A549 (cell line): ENCODE measurements around the gene CDC5L. TPM values are rescaled to one million over a fixed set of nuclear protein-coding genes. Genes with fewer than 3 reads are reported as not detected.

ENCODE experiments used
- ATAC-seq, 2 experiments: fragments of 200-7000 bp in 1 of 2; fragments of >200 bp in 1 of 2; cut with Nextera tagmentation in 1 of 2; cut with Tn5 transposase in 1 of 2; 3 replicates each; pipeline versions ENCODE4 v1.8.0 to v1.9.1; 2018 to 2020; ENCODE audit warnings: mild to moderate bottlenecking in 1 of 2, moderate library complexity in 1 of 2
- CTCF ChIA-PET: fragments of 300-600 bp; sonication (Branson Sonifier 250); formaldehyde crosslinking; extraction: SDS; loops from one replicate; lab custom pipeline; 2021; ENCODE audit warnings: antibody characterized with exemption, inconsistent platforms; lab: Yijun Ruan, JAX
- POLR2A ChIA-PET: fragments of 350-600 bp; formaldehyde crosslinking; extraction: SDS; loops from one replicate; lab custom pipeline; 2021; ENCODE audit warnings: antibody characterized with exemption, inconsistent platforms; lab: Yijun Ruan, JAX
- DNase-seq, 2 experiments: peaks; one replicate each; pipeline versions ENCODE4 v3.0.0 to v3.0.0-alpha.2; 2011 to 2016; ENCODE audit warnings: low read depth in 1 of 2, low spot score in 1 of 2
- FAIRE-seq: peaks from 2 replicates; lab custom pipeline; 2011; peaks lifted over from hg19 to GRCh38; lab: Jason Lieb, UNC
- H3K27ac ChIP-seq, 2 experiments: fragments of >200 bp; sonication (Bioruptor Twin); formaldehyde crosslinking; 3 replicates each; pipeline ENCODE4 v1.5.1; 2016 to 2017
- H3K4me1 ChIP-seq: fragments of >200 bp; sonication (Bioruptor Twin); formaldehyde crosslinking; 3 replicates; pipeline ENCODE4 v1.6.1; 2016
- H3K4me2 ChIP-seq: fragments of >200 bp; sonication (Bioruptor Twin); formaldehyde crosslinking; 3 replicates; pipeline ENCODE4 v1.6.1; 2016
- H3K4me3 ChIP-seq: fragments of >200 bp; sonication (Bioruptor Twin); formaldehyde crosslinking; 3 replicates; pipeline ENCODE4 v1.5.1; 2016
- H3K9me3 ChIP-seq: fragments of >200 bp; sonication (Bioruptor Twin); formaldehyde crosslinking; 3 replicates; pipeline ENCODE4 v1.6.1; 2016
- CHD2 ChIP-seq: fragments of 150-350 bp; IDR thresholded peaks from 2 replicates; pipeline ENCODE4 v1.6.1; 2014; ENCODE audit warnings: low read length; ENCODE audit not compliant: partially characterized antibody
- CHD4 ChIP-seq: fragments of 200-600 bp; sonication (generic); IDR thresholded peaks from 2 replicates; pipeline ENCODE4 v1.6.1; 2016; ENCODE audit warnings: antibody characterized with exemption, mild to moderate bottlenecking, borderline replicate concordance
- CTCF ChIP-seq: fragments of >200 bp; sonication (Bioruptor Twin); formaldehyde crosslinking; IDR thresholded peaks from 3 replicates; pipeline ENCODE4 v1.5.1; 2016
- EHF ChIP-seq: fragments of 250-450 bp; sonication (Bioruptor Pico); IDR thresholded peaks from 2 replicates; pipeline ENCODE4 v1.5.0; 2020; ENCODE audit warnings: mild to moderate bottlenecking
- EHMT2 ChIP-seq: fragments of 200-600 bp; sonication (generic); IDR thresholded peaks from 2 replicates; pipeline ENCODE4 v1.6.1; 2016; ENCODE audit warnings: antibody characterized with exemption, low read depth, mild to moderate bottlenecking, moderate library complexity
- ELK1 ChIP-seq: fragments of 150-350 bp; IDR thresholded peaks from 2 replicates; pipeline ENCODE4 v1.6.1; 2014; ENCODE audit warnings: low read depth, mild to moderate bottlenecking, low read length
- ESRRA ChIP-seq: fragments of 150-350 bp; IDR thresholded peaks from 2 replicates; pipeline ENCODE4 v1.6.1; 2014; ENCODE audit warnings: mild to moderate bottlenecking, low read length, borderline replicate concordance
- FOSL2 ChIP-seq, 2 experiments: fragments of 450-650 bp in 1 of 2; fragments of >200 bp in 1 of 2; sonication (Bioruptor Twin) in 1 of 2; formaldehyde crosslinking; IDR thresholded peaks; 2 replicates each; pipeline versions ENCODE4 v1.5.0 to v1.6.1; 2016 to 2020; ENCODE audit warnings: mild to moderate bottlenecking in 1 of 2, moderate library complexity in 1 of 2
- GATA3 ChIP-seq: IDR thresholded peaks from 2 replicates; pipeline ENCODE4 v1.6.1; 2012; ENCODE audit warnings: borderline replicate concordance
- HDAC2 ChIP-seq: fragments of 200-600 bp; sonication (generic); IDR thresholded peaks from 2 replicates; pipeline ENCODE4 v1.6.1; 2016
- HES2 ChIP-seq: fragments of >200 bp; sonication (Bioruptor Twin); formaldehyde crosslinking; IDR thresholded peaks from 2 replicates; pipeline ENCODE4 v1.6.1; 2016
- HEYL ChIP-seq: fragments of 250-450 bp; sonication (Bioruptor Pico); IDR thresholded peaks from 2 replicates; pipeline ENCODE4 v1.8.0; 2021; ENCODE audit warnings: mild to moderate bottlenecking, moderate library complexity
- JUNB ChIP-seq: fragments of >200 bp; sonication (Bioruptor Twin); formaldehyde crosslinking; IDR thresholded peaks from 2 replicates; pipeline ENCODE4 v1.6.1; 2016
- MAFK ChIP-seq: fragments of 450-650 bp; IDR thresholded peaks from 2 replicates; pipeline ENCODE4 v1.6.1; 2014; ENCODE audit not compliant: partially characterized antibody
- NFE2L2 ChIP-seq: fragments of 150-350 bp; conservative IDR thresholded peaks from 2 replicates; pipeline ENCODE4 v1.6.1; 2014; ENCODE audit warnings: low read length
- NPAS2 ChIP-seq: fragments of 250-450 bp; sonication (Bioruptor Pico); IDR thresholded peaks from 2 replicates; pipeline ENCODE4 v1.8.0; 2022; ENCODE audit warnings: mild to moderate bottlenecking, moderate library complexity, borderline replicate concordance
- NR3C1 ChIP-seq: fragments of >200 bp; sonication (Bioruptor Twin); formaldehyde crosslinking; IDR thresholded peaks from 3 replicates; pipeline ENCODE4 v1.6.1; 2017
- POLR2A ChIP-seq: IDR thresholded peaks from 2 replicates; pipeline ENCODE4 v1.6.1; 2012; ENCODE audit warnings: mild to moderate bottlenecking, low read length
- RARB ChIP-seq: fragments of 250-450 bp; sonication (Bioruptor Pico); IDR thresholded peaks from 2 replicates; pipeline ENCODE4 v1.8.0; 2021; ENCODE audit warnings: mild to moderate bottlenecking, moderate library complexity
- RCOR1 ChIP-seq: fragments of 150-350 bp; IDR thresholded peaks from 2 replicates; pipeline ENCODE4 v1.6.1; 2014; ENCODE audit warnings: antibody characterized with exemption, low read length, low read depth
- RFX5 ChIP-seq: fragments of 450-650 bp; IDR thresholded peaks from 2 replicates; pipeline ENCODE4 v1.7.1; 2014; ENCODE audit warnings: antibody characterized with exemption, mild to moderate bottlenecking, moderate library complexity
- RNF2 ChIP-seq: fragments of 200-600 bp; sonication (generic); IDR thresholded peaks from 2 replicates; pipeline ENCODE4 v1.6.1; 2016; ENCODE audit warnings: low read depth, mild to moderate bottlenecking, antibody characterized with exemption, moderate library complexity, borderline replicate concordance
- SREBF2 ChIP-seq: fragments of 450-650 bp; IDR thresholded peaks from 2 replicates; pipeline ENCODE4 v1.6.1; 2014; ENCODE audit warnings: mild to moderate bottlenecking, moderate library complexity
- TP53 ChIP-seq: fragments of 250-450 bp; sonication (Bioruptor Pico); IDR thresholded peaks from 2 replicates; pipeline ENCODE4 v1.5.0; 2021; ENCODE audit warnings: mild to moderate bottlenecking, moderate library complexity
- USF2 ChIP-seq: fragments of 450-650 bp; IDR thresholded peaks from 2 replicates; pipeline ENCODE4 v1.6.1; 2014; ENCODE audit warnings: antibody characterized with exemption
- ZSCAN20 ChIP-seq: fragments of 250-450 bp; sonication (Bioruptor Pico); IDR thresholded peaks from 2 replicates; pipeline ENCODE4 v1.8.0; 2022; ENCODE audit warnings: mild to moderate bottlenecking, moderate library complexity
- WGBS: methylation state at CpG from one replicate; pipeline ENCODE4 v1.1.6; 2017; ENCODE audit errors: missing lambda C conversion rate; 5-methylcytosine and 5-hydroxymethylcytosine counted together
- polyA plus RNA-seq, 4 experiments: library from polyadenylated mRNA; depleted of rRNA in 3 of 4; stranded (reverse); fragments of >200 nt; fragmentation: RNase III in 1 of 4; extraction: RNeasy Plus Mini Kit Qiagen cat#74134 plus additional on column Dnase treatment in 1 of 4; gene quantifications; 2 replicates in 3 of 4; 3 replicates in 1 of 4; pipeline ENCODE4 v1.2.3, GENCODE V29; 2011 to 2017

CDC5L gene
- polyA plus RNA-seq, 2 of the 4 experiments (the other 2 are of a cell fraction), result 12.8 to 20.5 TPM

- TF ChIP-seq CTCF (no peak), POLR2A (no peak), ELK1 (no peak), HES2 (no peak)
Measured at GRCh38 chr6:44485601-44486401, 98.3 kb downstream of the CDC5L start (continued).

- Histone ChIP-seq H3K9me3 (no peaks in the 10 kb centered on the region), H3K4me2 (no peak overlapping the region), H3K4me3 (no peak overlapping the region), H3K27ac (no peak overlapping the region), H3K4me1 (peaks cover 17% of the 10 kb centered on the region)
- ChIA-PET CTCF (interaction anchor here (1.0 to 2.7 kb wide), 3 partner anchors 12 to 932 kb away, joined by 3 to 16 read pairs (median 3); no protein-coding TSS in a partner anchor), POLR2A (no interaction called here)
- no peak for TF ChIP-seq RARB (CRISPR knock-in tag)
- no peak for TF ChIP-seq RCOR1
- TF ChIP-seq SREBF2, result no peak
- no peak for TF ChIP-seq ESRRA
- no peak for TF ChIP-seq MAFK
- TF ChIP-seq NPAS2 (CRISPR knock-in tag), result no peak
- no peak for TF ChIP-seq CHD4
- no peak for TF ChIP-seq CHD2
- TF ChIP-seq NFE2L2, result no peak
- TF ChIP-seq RFX5, result no peak
- TF ChIP-seq NR3C1, result no peak
- TF ChIP-seq EHMT2, result no peak
- no peak for TF ChIP-seq JUNB
- no peak for TF ChIP-seq HDAC2
- TF ChIP-seq TP53 (CRISPR knock-in tag), result no peak
- no peak for FAIRE-seq
- ATAC-seq, result no peak
- 36% methylated on average over 1 of the region's 1 CpG for WGBS
- no peak for DNase-seq
Measured at GRCh38 chr6:44487002-44487401, 99.5 kb downstream of the CDC5L start.

- H3K27ac ChIP-seq, result no peak overlapping the region
- no peak overlapping the region for H3K4me3 ChIP-seq
- 81% methylated on average over 2 of the region's 2 CpGs for WGBS
- no peak for DNase-seq
- H3K4me1 ChIP-seq, result peaks cover 17% of the 10 kb centered on the region
- H3K4me2 ChIP-seq, result no peak overlapping the region
- no peak for TF ChIP-seq EHF (CRISPR knock-in tag)
- no peak for TF ChIP-seq FOSL2 (IDR thresholded peaks at IDR 0.05)
- no peak for TF ChIP-seq FOSL2 (CRISPR knock-in tag; IDR thresholded peaks at IDR 0.05)
- TF ChIP-seq USF2, result no peak
- TF ChIP-seq ZSCAN20 (CRISPR knock-in tag), result no peak
- no peak for TF ChIP-seq GATA3
- TF ChIP-seq TP53 (CRISPR knock-in tag), result no peak
- no peak for TF ChIP-seq MAFK
- TF ChIP-seq RCOR1, result no peak
- TF ChIP-seq HEYL (CRISPR knock-in tag), result no peak
- TF ChIP-seq RNF2, result no peak
- TF ChIP-seq, all 56 proteins: peak for 0
- H3K9me3 ChIP-seq, result no peaks in the 10 kb centered on the region
- no peak for FAIRE-seq
- POLR2A ChIA-PET, result no interaction called here
- no peak for ATAC-seq
- CTCF ChIA-PET, result interaction anchor here (1.1 to 2.7 kb wide), 2 partner anchors 12 to 15 kb away, joined by 3 to 16 read pairs; no protein-coding TSS in a partner anchor
Measured at GRCh38 chr6:44487586-44487985, 100.1 kb downstream of the CDC5L start.
